ENCODE measurements around the gene PPM1D.

DNA sequence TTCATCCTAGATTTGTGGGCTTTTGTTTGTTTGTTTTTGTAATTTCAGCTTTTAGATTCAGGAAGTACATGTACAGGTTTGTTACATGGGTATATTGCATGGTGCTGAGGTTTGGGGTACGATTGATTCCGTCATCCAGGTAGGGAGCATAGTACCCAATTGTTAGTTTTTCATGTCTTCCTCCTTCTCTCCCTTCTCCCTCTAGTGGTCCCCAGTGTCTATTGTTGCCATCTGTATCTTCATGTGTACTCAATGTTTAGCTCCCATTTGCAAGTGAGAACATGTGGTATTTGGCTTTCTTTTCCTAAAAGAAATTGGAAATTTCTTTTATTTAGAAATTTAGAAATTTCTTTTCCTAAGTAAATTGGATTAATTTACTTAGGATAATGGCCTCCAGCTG lies 40.5 kb downstream of the PPM1D start:
- TF ChIP-seq EZH2 (IDR thresholded peaks at IDR 0.05; ENCODE audit: insufficient read depth, poor library complexity, severe bottlenecking) (no peak), EZH2phosphoT487 (IDR thresholded peaks at IDR 0.05; ENCODE audit: insufficient read depth, low read depth) (no peak)
